ENCODE results near the gene TGIF2.

The TGIF2 gene

DNA sequence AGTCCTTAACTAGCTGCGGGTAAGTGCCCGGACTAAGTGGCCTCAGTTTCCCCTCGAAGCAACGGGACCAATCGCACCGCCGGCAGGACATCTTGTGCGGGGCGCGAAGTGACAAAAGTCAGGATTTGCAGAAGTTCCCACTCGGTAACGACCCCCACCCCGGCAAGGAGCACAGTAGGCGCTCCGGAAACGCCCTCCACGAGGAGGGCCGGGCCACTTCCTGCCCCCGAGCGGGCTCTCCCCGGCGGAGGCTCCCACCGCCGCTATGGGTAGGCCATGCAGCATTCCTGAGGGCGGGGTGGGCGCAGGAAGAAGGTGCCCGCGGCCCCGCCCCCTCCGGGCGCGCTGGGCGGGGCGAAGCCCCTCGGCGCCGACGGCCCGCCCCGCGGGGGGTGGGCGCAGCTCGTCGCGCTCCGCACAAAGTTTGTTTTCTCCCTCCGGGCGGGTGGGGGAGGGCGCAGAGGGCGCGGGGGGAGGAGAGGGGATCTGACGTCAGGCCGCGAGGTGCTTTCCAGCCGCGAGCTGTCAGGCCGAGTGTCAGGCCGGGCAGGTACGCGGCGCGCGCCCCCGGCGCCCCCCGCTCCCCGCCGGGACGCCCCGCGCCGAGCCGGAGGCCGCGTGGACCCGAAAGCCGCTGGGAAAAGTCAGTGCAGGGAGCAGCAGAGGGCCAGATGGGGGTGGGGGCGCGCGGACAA is at the start of gene TGIF2:
TGIF2 (plus strand) TSS at position 495 of the 695 bp plus-strand sequence. CDS start 5,178 bp downstream, outside the sequence.
- DNase-seq (ENCODE audit: insufficient read length, low spot score) (peak; percentile 78), FAIRE-seq (no peak)
- peak; percentile 34 for TF ChIP-seq POLR2A (IDR thresholded peaks at IDR 0.05; ENCODE audit: low read depth, low read length)

DNA sequence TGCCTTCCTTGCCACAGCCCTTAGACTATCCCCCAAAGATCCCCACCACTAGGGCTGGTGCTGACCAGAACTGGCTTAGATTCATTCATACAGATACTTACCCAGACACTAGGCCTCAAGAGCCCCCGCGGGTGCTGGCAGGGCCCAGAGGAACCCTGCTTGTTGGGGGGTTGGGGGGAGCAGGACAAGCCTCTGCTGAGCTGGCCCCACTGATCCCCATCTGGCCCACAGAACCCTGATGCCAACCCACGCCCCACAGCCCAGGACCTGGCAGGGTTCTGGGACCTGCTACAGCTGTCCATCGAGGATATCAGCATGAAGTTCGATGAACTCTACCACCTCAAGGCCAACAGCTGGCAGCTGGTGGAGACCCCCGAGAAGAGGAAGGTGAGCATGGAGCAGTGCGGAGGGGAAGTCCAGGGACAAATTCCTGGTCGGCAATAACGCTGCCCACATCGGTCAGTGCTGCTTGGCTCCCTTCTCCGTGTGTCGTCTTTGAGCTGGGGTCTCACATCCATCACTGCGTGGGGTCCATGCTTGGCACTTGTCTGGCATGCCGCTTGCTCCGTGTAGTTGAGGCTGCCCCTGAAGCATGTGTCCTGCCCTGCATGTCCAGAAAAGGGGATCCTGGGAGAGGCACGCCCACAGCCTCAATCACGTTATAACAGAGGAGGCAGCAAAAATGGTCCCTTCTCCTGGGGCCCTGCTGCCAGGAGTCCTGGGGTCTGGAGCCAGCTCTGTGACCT is 47.6 kb upstream of the TGIF2 start:
- TF ChIP-seq POLR2A (IDR thresholded peaks at IDR 0.05; ENCODE audit: low read depth, low read length), result no peak
- no peak for DNase-seq (ENCODE audit: insufficient read length, low spot score)
- FAIRE-seq, result no peak

DNA sequence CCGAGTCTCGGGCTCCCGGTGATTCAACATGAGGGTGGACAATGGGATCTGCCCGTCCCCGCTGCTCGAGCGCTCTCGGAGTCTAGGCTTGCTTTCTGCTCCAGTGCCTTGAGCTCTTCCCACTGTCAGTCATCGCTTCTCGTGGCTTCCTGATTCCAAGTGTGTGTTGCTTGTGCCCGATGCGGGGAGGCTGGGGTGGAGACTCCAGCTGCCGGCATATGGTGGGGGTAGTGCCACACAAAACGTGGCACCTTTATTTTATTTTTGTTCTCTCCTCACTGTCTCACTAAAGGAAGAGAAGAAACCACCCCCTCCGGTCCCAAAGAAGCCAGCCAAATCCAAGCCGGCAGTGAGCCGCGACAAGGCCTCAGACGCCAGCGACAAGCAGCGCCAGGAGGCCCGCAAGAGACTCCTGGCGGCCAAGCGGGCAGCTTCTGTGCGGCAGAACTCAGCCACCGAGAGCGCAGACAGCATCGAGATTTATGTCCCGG is 46.8 kb upstream of the TGIF2 start:
- no peak for TF ChIP-seq POLR2A (IDR thresholded peaks at IDR 0.05; ENCODE audit: low read depth, low read length)
- DNase-seq (ENCODE audit: insufficient read length, low spot score) (no peak), FAIRE-seq (no peak)

GRCh38 chr20:36527331-36528125 is 45.9 kb upstream of the TGIF2 start:
- TF ChIP-seq POLR2A (IDR thresholded peaks at IDR 0.05; ENCODE audit: low read depth, low read length), result no peak
- no peak for DNase-seq (ENCODE audit: insufficient read length, low spot score)
- FAIRE-seq, result no peak

GRCh38 chr20:36528176-36528874 is 45.1 kb upstream of the TGIF2 start:
- FAIRE-seq (no peak), DNase-seq (ENCODE audit: insufficient read length, low spot score) (no peak)
- no peak for TF ChIP-seq POLR2A (IDR thresholded peaks at IDR 0.05; ENCODE audit: low read depth, low read length)

- DNase-seq (ENCODE audit: insufficient read length, low spot score) (no peak), FAIRE-seq (no peak)
- no peak for TF ChIP-seq POLR2A (IDR thresholded peaks at IDR 0.05; ENCODE audit: low read depth, low read length)
Measured at GRCh38 chr20:36528875-36529417, 44.5 kb upstream of the TGIF2 start.

- TF ChIP-seq POLR2A (IDR thresholded peaks at IDR 0.05; ENCODE audit: low read depth, low read length), result no peak
- no peak for FAIRE-seq
- DNase-seq (ENCODE audit: insufficient read length, low spot score), result no peak
Measured at GRCh38 chr20:36532388-36532787, 41.0 kb upstream of the TGIF2 start.

- DNase-seq (ENCODE audit: insufficient read length, low spot score), result no peak
- TF ChIP-seq POLR2A (IDR thresholded peaks at IDR 0.05; ENCODE audit: low read depth, low read length), result no peak
- FAIRE-seq, result no peak
Measured at GRCh38 chr20:36532822-36533221, 40.6 kb upstream of the TGIF2 start.

- no peak for DNase-seq (ENCODE audit: insufficient read length, low spot score)
- TF ChIP-seq POLR2A (IDR thresholded peaks at IDR 0.05; ENCODE audit: low read depth, low read length), result no peak
- no peak for FAIRE-seq
Measured at GRCh38 chr20:36538026-36538722, 35.2 kb upstream of the TGIF2 start.

DNA sequence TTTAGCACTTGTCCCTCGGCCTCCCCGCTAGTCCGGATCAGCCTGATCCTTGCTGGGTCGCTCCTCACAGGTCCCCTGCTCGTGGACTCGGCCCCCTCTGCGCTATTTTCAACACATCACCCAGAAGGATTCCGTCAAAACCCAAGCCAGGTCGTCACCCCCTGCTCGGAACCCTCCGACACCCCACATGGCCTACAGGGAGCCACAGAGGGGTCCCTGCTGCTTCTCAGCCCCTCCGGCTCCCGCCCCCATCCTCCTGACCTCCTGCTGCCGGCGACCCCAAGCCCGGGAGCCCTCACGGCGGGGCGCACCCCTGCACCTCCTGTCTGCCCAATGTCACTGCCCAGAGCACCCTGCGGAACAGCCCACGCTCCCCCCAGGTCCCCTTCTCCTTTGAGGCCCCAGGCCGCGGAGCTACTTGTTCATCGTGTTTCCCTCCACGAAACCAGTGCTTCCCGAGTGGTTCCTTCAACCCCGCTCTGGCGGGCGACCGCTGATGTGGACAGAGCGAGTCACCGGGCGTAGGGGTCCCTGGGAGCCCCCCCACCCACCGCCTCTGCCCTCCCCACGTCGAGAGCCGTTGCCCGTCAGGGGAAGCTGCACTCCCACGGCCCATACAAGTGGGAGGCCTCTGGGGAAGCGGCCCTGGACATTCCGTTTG is 32.7 kb upstream of the TGIF2 start:
- DNase-seq (ENCODE audit: insufficient read length, low spot score) (no peak), FAIRE-seq (no peak)
- TF ChIP-seq POLR2A (IDR thresholded peaks at IDR 0.05; ENCODE audit: low read depth, low read length), result no peak

GRCh38 chr20:36541227-36541767 is 32.1 kb upstream of the TGIF2 start, which contains the start of gene MYL9:
TSS of gene MYL9 (plus strand) at chr20:36541519. CDS start at chr20:36544885, 3,366 bp downstream.
- FAIRE-seq (no peak), DNase-seq (ENCODE audit: insufficient read length, low spot score) (peak; percentile 54)
- peak; percentile 40; the same call in 1 of the 2 replicates for TF ChIP-seq POLR2A (IDR thresholded peaks at IDR 0.05; ENCODE audit: low read depth, low read length)
